K562 (cell line): ENCODE measurements around the gene KPTN. TPM values are rescaled to one million over a fixed set of nuclear protein-coding genes. Genes with fewer than 3 reads are reported as not detected.

Experiments
- BHLHE40 ChIP-seq: IDR thresholded peaks from 2 replicates; pipeline ENCODE4 v1.6.1; 2011; ENCODE audit warnings: low read length, improper control_type of control experiment
- CREB1 ChIP-seq, 2 experiments: sonication (generic) in 1 of 2; formaldehyde crosslinking in 1 of 2; IDR thresholded peaks; 2 replicates each; pipeline versions ENCODE4 v1.6.1 to v1.8.0; 2012 to 2022; ENCODE audit warnings: inconsistent platforms in 1 of 2, mild to moderate bottlenecking in 1 of 2, missing genetic modification reagents in 1 of 2, moderate library complexity in 1 of 2
- CXXC5 ChIP-seq: fragments of 250-450 bp; sonication (Bioruptor Pico); IDR thresholded peaks from 2 replicates; pipeline ENCODE4 v1.8.0; 2022; ENCODE audit warnings: inconsistent platforms, mild to moderate bottlenecking, moderate library complexity
- HDAC1 ChIP-seq, 2 experiments: fragments of 450-650 bp; IDR thresholded peaks; 2 replicates each; pipeline ENCODE4 v1.6.1; 2016 to 2017; ENCODE audit warnings: inconsistent platforms in 1 of 2, mild to moderate bottlenecking in 1 of 2, moderate library complexity in 1 of 2
- KAT8 ChIP-seq: fragments of 450-650 bp; IDR thresholded peaks from 2 replicates; pipeline ENCODE4 v1.6.1; 2016; ENCODE audit warnings: low read depth, mild to moderate bottlenecking
- MAZ ChIP-seq, 2 experiments: fragments of 450-650 bp in 1 of 2; sonication (generic) in 1 of 2; formaldehyde crosslinking; IDR thresholded peaks in 1 of 2; conservative IDR thresholded peaks in 1 of 2; 2 replicates each; pipeline versions ENCODE4 v1.4.0 to v1.5.0; 2020; ENCODE audit warnings: mild to moderate bottlenecking in 1 of 2, missing genetic modification reagents in 1 of 2
- NR2C2 ChIP-seq, 2 experiments: fragments of 200-800 bp in 1 of 2; sonication (Bioruptor generic) in 1 of 2; sonication (generic) in 1 of 2; formaldehyde crosslinking in 1 of 2; IDR thresholded peaks; 2 replicates each; pipeline versions ENCODE4 v1.6.1 to v1.8.0; 2016 to 2022; ENCODE audit warnings: mild to moderate bottlenecking in 1 of 2, missing compliant biosample characterization in 1 of 2, missing genetic modification characterization in 1 of 2, missing genetic modification reagents in 1 of 2
- NR4A1 ChIP-seq, 2 experiments: fragments of 250-450 bp in 1 of 2; fragments of 450-650 bp in 1 of 2; sonication (Bioruptor Pico) in 1 of 2; IDR thresholded peaks; 2 replicates each; pipeline versions ENCODE4 v1.4.0 to v1.6.1; 2016 to 2020; ENCODE audit warnings: mild to moderate bottlenecking in 2 of 2, missing compliant biosample characterization in 1 of 2, missing genetic modification characterization in 1 of 2, moderate library complexity in 1 of 2
- RB1 ChIP-seq: fragments of 450-650 bp; IDR thresholded peaks from 2 replicates; pipeline ENCODE4 v1.6.1; 2017; ENCODE audit warnings: low read depth, mild to moderate bottlenecking
- STAT5B ChIP-seq: fragments of 250-450 bp; sonication (Bioruptor Pico); IDR thresholded peaks from 2 replicates; pipeline ENCODE4 v1.8.0; 2021; ENCODE audit warnings: mild to moderate bottlenecking, inconsistent platforms
- TCF7 ChIP-seq: sonication (generic); IDR thresholded peaks from 2 replicates; pipeline ENCODE4 v1.6.1; 2016; ENCODE audit warnings: antibody characterized with exemption, borderline replicate concordance
- XRCC5 ChIP-seq: fragments of 200-400 bp; formaldehyde crosslinking; IDR thresholded peaks from 2 replicates; pipeline ENCODE4 v1.6.1; 2017; ENCODE audit warnings: low read depth, mild to moderate bottlenecking, low read length
- ZNF766 ChIP-seq: fragments of 200-800 bp; sonication (Bioruptor generic); conservative IDR thresholded peaks from 2 replicates; pipeline ENCODE4 v1.6.1; 2016; ENCODE audit warnings: missing genetic modification characterization, missing compliant biosample characterization
- polyA plus RNA-seq, 8 experiments: library from polyadenylated mRNA; depleted of rRNA in 4 of 8; stranded (reverse) in 5 of 8; unstranded in 3 of 8; fragments of >200 nt; fragmentation: Nextera tagmentation in 2 of 8; fragmentation: Illumina TruSeq in 1 of 8; extraction: Ambion mirVana in 2 of 8; extraction: Trizol in 1 of 8; gene quantifications; 2 replicates each; pipeline versions ENCODE4 v1.2.1 to v1.2.3, GENCODE V29; 2011 to 2014; ENCODE audit warnings: inconsistent platforms in 1 of 8, missing spikeins in 1 of 8
- total RNA-seq, 7 experiments: library from RNA; depleted of rRNA in 6 of 7; stranded (reverse); fragments of >200 nt in 6 of 7; fragmentation: Illumina TruSeq in 2 of 7; extraction: Trizol in 2 of 7; gene quantifications; 2 replicates each; pipeline versions ENCODE4 v1.2.1 to v1.2.3, GENCODE V29; 2011 to 2021; ENCODE audit warnings: low replicate concordance in 1 of 7
- TF ChIP-seq, protein P1 (sequence below): fragments of 250-450 bp; sonication (Bioruptor Pico); IDR thresholded peaks from 2 replicates; pipeline ENCODE4 v1.4.0; 2020; ENCODE audit warnings: mild to moderate bottlenecking
- TF ChIP-seq, protein P2 (sequence below): fragments of 450-650 bp; IDR thresholded peaks from 2 replicates; pipeline ENCODE4 v1.6.1; 2016; ENCODE audit warnings: low read depth, mild to moderate bottlenecking, moderate library complexity
- TF ChIP-seq, protein P3 (sequence below): fragments of 250-450 bp; sonication (Bioruptor Pico); IDR thresholded peaks from 2 replicates; pipeline ENCODE4 v1.9.0; 2021; ENCODE audit warnings: mild to moderate bottlenecking, inconsistent platforms
- TF ChIP-seq, protein P4 (sequence below), 2 experiments: fragments of 200-800 bp in 1 of 2; sonication (Bioruptor generic) in 1 of 2; sonication (generic) in 1 of 2; formaldehyde crosslinking in 1 of 2; IDR thresholded peaks in 1 of 2; conservative IDR thresholded peaks in 1 of 2; 2 replicates each; pipeline versions ENCODE4 v1.5.0 to v1.6.1; 2016 to 2020; ENCODE audit warnings: missing compliant biosample characterization in 1 of 2, missing genetic modification characterization in 1 of 2, missing genetic modification reagents in 1 of 2

The KPTN gene
- total and polyA plus RNA-seq, 9 of the 15 experiments (the other 6 are each of a cell fraction or from before 2014, with no cell fraction given) = 0.56 to 18.2 (median 8.5) TPM

DNA sequence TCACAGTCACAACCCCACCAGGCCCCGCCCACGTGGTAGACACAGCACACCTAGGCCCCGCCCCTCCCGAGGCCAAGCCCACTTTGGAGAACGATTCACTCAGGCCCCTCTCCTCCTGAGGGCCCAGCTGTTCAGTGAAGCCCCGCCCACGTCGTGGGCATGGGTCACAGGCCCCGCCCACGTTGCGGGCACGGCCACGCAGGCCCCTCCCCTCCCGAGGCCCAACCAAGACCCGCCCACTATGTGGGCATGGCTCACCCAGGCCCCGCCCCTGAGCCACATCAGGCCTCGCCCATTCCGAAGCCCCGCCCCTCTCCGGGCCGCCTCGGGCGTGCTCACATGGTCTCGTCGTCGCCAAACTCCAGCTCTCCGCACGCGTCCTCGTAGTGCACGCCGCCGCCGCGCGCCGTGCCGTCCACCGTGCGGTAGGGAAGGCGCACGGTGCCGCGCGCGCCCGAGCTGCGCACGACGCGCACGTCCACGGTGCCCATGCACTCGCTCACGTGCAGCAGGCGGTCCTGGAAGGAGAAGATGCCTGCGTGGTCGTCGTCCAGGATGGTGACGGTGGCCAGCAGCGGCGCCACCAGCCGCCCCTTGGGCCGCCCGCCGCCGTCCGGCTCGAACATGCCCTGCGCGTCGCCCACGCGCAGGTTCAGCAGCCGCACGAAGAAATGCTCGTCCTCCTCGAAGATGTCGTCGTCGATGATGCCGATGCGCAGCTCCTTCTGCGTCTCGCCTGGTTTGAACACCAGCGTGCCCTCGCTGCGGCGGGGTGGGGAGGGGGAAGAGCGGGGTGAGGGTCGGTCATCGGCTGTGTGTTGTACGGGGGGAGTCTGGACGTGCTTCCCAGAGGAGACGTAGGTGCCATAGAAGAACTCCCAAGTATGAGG is 36.3 kb downstream of the KPTN start (continued):
- TF ChIP-seq HDAC1 (IDR thresholded peaks at IDR 0.05) (no peak; a peak in 1 of 4 replicates), BHLHE40 (peak; percentile 94), ZNF766 (no peak; the same call in 1 of the 2 replicates), STAT5B (CRISPR knock-in tag) (no peak), TCF7 (no peak), KAT8 (no peak), CXXC5 (CRISPR knock-in tag) (peak; percentile 95), NR2C2 (CRISPR knock-in tag; IDR thresholded peaks at IDR 0.05) (peak; percentile 68; the same call in 1 of the 2 replicates), NR2C2 (tag; IDR thresholded peaks at IDR 0.05) (0 out of 2 replicates have a peak, but pooled peaks have one; percentile 21), MAZ (CRISPR knock-in tag; conservative IDR thresholded peaks at IDR 0.05 in 1 of 2, IDR thresholded peaks at IDR 0.05 in 1 of 2) (peak in 1 of 2 experiments; percentile 77; a peak in 2 of 4 replicates), RB1 (peak; percentile 74), XRCC5 (0 out of 2 replicates have a peak, but pooled peaks have one; percentile 28), CREB1 (IDR thresholded peaks at IDR 0.05) (peak; percentile 47), CREB1 (CRISPR knock-in tag; IDR thresholded peaks at IDR 0.05) (peak; percentile 84; the same call in 1 of the 2 replicates), NR4A1 (CRISPR knock-in tag; IDR thresholded peaks at IDR 0.05) (0 out of 2 replicates have a peak, but pooled peaks have one; percentile 25), NR4A1 (tag; IDR thresholded peaks at IDR 0.05) (no peak)
- TF ChIP-seq, protein P1, sequence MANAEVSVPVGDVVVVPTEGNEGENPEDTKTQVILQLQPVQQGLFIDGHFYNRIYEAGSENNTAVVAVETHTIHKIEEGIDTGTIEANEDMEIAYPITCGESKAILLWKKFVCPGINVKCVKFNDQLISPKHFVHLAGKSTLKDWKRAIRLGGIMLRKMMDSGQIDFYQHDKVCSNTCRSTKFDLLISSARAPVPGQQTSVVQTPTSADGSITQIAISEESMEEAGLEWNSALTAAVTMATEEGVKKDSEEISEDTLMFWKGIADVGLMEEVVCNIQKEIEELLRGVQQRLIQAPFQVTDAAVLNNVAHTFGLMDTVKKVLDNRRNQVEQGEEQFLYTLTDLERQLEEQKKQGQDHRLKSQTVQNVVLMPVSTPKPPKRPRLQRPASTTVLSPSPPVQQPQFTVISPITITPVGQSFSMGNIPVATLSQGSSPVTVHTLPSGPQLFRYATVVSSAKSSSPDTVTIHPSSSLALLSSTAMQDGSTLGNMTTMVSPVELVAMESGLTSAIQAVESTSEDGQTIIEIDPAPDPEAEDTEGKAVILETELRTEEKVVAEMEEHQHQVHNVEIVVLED (CRISPR knock-in tag) = peak; percentile 80
- TF ChIP-seq, protein P2, sequence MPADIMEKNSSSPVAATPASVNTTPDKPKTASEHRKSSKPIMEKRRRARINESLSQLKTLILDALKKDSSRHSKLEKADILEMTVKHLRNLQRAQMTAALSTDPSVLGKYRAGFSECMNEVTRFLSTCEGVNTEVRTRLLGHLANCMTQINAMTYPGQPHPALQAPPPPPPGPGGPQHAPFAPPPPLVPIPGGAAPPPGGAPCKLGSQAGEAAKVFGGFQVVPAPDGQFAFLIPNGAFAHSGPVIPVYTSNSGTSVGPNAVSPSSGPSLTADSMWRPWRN = no peak
- TF ChIP-seq, protein P3, sequence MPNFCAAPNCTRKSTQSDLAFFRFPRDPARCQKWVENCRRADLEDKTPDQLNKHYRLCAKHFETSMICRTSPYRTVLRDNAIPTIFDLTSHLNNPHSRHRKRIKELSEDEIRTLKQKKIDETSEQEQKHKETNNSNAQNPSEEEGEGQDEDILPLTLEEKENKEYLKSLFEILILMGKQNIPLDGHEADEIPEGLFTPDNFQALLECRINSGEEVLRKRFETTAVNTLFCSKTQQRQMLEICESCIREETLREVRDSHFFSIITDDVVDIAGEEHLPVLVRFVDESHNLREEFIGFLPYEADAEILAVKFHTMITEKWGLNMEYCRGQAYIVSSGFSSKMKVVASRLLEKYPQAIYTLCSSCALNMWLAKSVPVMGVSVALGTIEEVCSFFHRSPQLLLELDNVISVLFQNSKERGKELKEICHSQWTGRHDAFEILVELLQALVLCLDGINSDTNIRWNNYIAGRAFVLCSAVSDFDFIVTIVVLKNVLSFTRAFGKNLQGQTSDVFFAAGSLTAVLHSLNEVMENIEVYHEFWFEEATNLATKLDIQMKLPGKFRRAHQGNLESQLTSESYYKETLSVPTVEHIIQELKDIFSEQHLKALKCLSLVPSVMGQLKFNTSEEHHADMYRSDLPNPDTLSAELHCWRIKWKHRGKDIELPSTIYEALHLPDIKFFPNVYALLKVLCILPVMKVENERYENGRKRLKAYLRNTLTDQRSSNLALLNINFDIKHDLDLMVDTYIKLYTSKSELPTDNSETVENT (CRISPR knock-in tag) = peak; percentile 68; the same call in 1 of the 2 replicates
- TF ChIP-seq, protein P4, sequence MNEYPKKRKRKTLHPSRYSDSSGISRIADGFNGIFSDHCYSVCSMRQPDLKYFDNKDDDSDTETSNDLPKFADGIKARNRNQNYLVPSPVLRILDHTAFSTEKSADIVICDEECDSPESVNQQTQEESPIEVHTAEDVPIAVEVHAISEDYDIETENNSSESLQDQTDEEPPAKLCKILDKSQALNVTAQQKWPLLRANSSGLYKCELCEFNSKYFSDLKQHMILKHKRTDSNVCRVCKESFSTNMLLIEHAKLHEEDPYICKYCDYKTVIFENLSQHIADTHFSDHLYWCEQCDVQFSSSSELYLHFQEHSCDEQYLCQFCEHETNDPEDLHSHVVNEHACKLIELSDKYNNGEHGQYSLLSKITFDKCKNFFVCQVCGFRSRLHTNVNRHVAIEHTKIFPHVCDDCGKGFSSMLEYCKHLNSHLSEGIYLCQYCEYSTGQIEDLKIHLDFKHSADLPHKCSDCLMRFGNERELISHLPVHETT (CRISPR knock-in tag; conservative IDR thresholded peaks at IDR 0.05 in 1 of 2, IDR thresholded peaks at IDR 0.05 in 1 of 2) = peak in 1 of 2 experiments; percentile 67; a peak in 1 of 4 replicates
